ENCODE results near the gene TCF12.
"Not testable (repeated sequence)": the region's sequence is repeated elsewhere in the genome, so short reads cannot be mapped to it uniquely, and the experiment has no call there.

TCF12 gene

GRCh38 chr15:57097246-57097645 is 178.8 kb downstream of the TCF12 start:
- H3K9me2 ChIP-seq (replicated peaks; ENCODE audit: low read depth, low read length), result no peaks in the 10 kb centered on the region
- no peak overlapping the region for H3K9ac ChIP-seq (ENCODE audit: low read depth, low read length, poor library complexity, severe bottlenecking)
- no peak overlapping the region for H3K4me2 ChIP-seq (ENCODE audit: low read depth, low read length, poor library complexity, severe bottlenecking)
- no peak overlapping the region for H2AFZ ChIP-seq (ENCODE audit: low read length)
- no peak overlapping the region for H3K4me3 ChIP-seq (ENCODE audit: low read length, poor library complexity, severe bottlenecking)
- peaks cover 20% of the 10 kb centered on the region; the same call in 1 of the 2 replicates for H3K36me3 ChIP-seq (ENCODE audit: insufficient read depth, low read length)
- no peaks in the 10 kb centered on the region for H3K9me3 ChIP-seq (ENCODE audit: insufficient read depth, low read depth, low read length)
- H3F3A ChIP-seq (ENCODE audit: low read depth), result no peaks in the 10 kb centered on the region
- TF ChIP-seq CTCF (conservative IDR thresholded peaks at IDR 0.05; ENCODE audit: low read length) (no peak), EZH2phosphoT487 (IDR thresholded peaks at IDR 0.05; ENCODE audit: borderline replicate concordance) (no peak)
- no peaks in the 10 kb centered on the region for H3K27me3 ChIP-seq (ENCODE audit: insufficient read depth, low read length, poor library complexity, severe bottlenecking)
- peaks cover 10% of the 10 kb centered on the region for H3K79me2 ChIP-seq (ENCODE audit: insufficient read depth, low read length)
- H4K20me1 ChIP-seq (ENCODE audit: insufficient read depth, low read length, poor library complexity, severe bottlenecking), result no peaks in the 10 kb centered on the region
- peaks cover 9% of the 10 kb centered on the region for H3K4me1 ChIP-seq (ENCODE audit: insufficient read depth, low read length, poor library complexity, severe bottlenecking)

GRCh38 chr15:57097919-57098543 is 179.6 kb downstream of the TCF12 start:
- not testable (repeated sequence) for H4K20me1 ChIP-seq (ENCODE audit: insufficient read depth, low read length, poor library complexity, severe bottlenecking); H2AFZ ChIP-seq (ENCODE audit: low read length); H3K4me3 ChIP-seq (ENCODE audit: low read length, poor library complexity, severe bottlenecking); H3K79me2 ChIP-seq (ENCODE audit: insufficient read depth, low read length); H3K4me2 ChIP-seq (ENCODE audit: low read depth, low read length, poor library complexity, severe bottlenecking); H3K27me3 ChIP-seq (ENCODE audit: insufficient read depth, low read length, poor library complexity, severe bottlenecking); H3K9ac ChIP-seq (ENCODE audit: low read depth, low read length, poor library complexity, severe bottlenecking); H3F3A ChIP-seq (ENCODE audit: low read depth); H3K9me3 ChIP-seq (ENCODE audit: insufficient read depth, low read depth, low read length); H3K9me2 ChIP-seq (replicated peaks; ENCODE audit: low read depth, low read length); H3K4me1 ChIP-seq (ENCODE audit: insufficient read depth, low read length, poor library complexity, severe bottlenecking)
- H3K36me3 ChIP-seq (ENCODE audit: insufficient read depth, low read length), result peaks cover 15% of the 10 kb centered on the region; the same call in 1 of the 2 replicates

- Histone ChIP-seq H3K9me3 (ENCODE audit: insufficient read depth, low read depth, low read length) (no peaks in the 10 kb centered on the region), H4K20me1 (ENCODE audit: insufficient read depth, low read length, poor library complexity, severe bottlenecking) (no peaks in the 10 kb centered on the region), H3K79me2 (ENCODE audit: insufficient read depth, low read length) (peaks cover 10% of the 10 kb centered on the region), H3K9me2 (replicated peaks; ENCODE audit: low read depth, low read length) (no peaks in the 10 kb centered on the region), H3K27me3 (ENCODE audit: insufficient read depth, low read length, poor library complexity, severe bottlenecking) (no peaks in the 10 kb centered on the region), H3K4me3 (ENCODE audit: low read length, poor library complexity, severe bottlenecking) (no peak overlapping the region), H3K36me3 (ENCODE audit: insufficient read depth, low read length) (peaks cover 8% of the 10 kb centered on the region; the same call in 1 of the 2 replicates), H3K4me1 (ENCODE audit: insufficient read depth, low read length, poor library complexity, severe bottlenecking) (peaks cover 7% of the 10 kb centered on the region), H3K4me2 (ENCODE audit: low read depth, low read length, poor library complexity, severe bottlenecking) (no peak overlapping the region), H3K9ac (ENCODE audit: low read depth, low read length, poor library complexity, severe bottlenecking) (no peak overlapping the region), H2AFZ (ENCODE audit: low read length) (no peak overlapping the region), H3F3A (ENCODE audit: low read depth) (no peaks in the 10 kb centered on the region)
- TF ChIP-seq CTCF (conservative IDR thresholded peaks at IDR 0.05; ENCODE audit: low read length) (no peak), EZH2phosphoT487 (IDR thresholded peaks at IDR 0.05; ENCODE audit: borderline replicate concordance) (no peak)
Measured at GRCh38 chr15:57098896-57099295, 180.5 kb downstream of the TCF12 start.

- no peak for TF ChIP-seq CTCF (conservative IDR thresholded peaks at IDR 0.05; ENCODE audit: low read length)
- TF ChIP-seq EZH2phosphoT487 (IDR thresholded peaks at IDR 0.05; ENCODE audit: borderline replicate concordance), result no peak
- Histone ChIP-seq H3K4me1 (ENCODE audit: insufficient read depth, low read length, poor library complexity, severe bottlenecking) (no peaks in the 10 kb centered on the region), H3K4me3 (ENCODE audit: low read length, poor library complexity, severe bottlenecking) (no peak overlapping the region), H3K9me2 (replicated peaks; ENCODE audit: low read depth, low read length) (no peaks in the 10 kb centered on the region), H3K4me2 (ENCODE audit: low read depth, low read length, poor library complexity, severe bottlenecking) (no peak overlapping the region), H4K20me1 (ENCODE audit: insufficient read depth, low read length, poor library complexity, severe bottlenecking) (no peaks in the 10 kb centered on the region), H3K27me3 (ENCODE audit: insufficient read depth, low read length, poor library complexity, severe bottlenecking) (no peaks in the 10 kb centered on the region), H3K9ac (ENCODE audit: low read depth, low read length, poor library complexity, severe bottlenecking) (no peak overlapping the region), H2AFZ (ENCODE audit: low read length) (no peak overlapping the region), H3K9me3 (ENCODE audit: insufficient read depth, low read depth, low read length) (no peaks in the 10 kb centered on the region), H3F3A (ENCODE audit: low read depth) (no peaks in the 10 kb centered on the region), H3K79me2 (ENCODE audit: insufficient read depth, low read length) (peaks cover 10% of the 10 kb centered on the region), H3K36me3 (ENCODE audit: insufficient read depth, low read length) (peaks cover under 1% of the 10 kb centered on the region; the same call in 1 of the 2 replicates)
Measured at GRCh38 chr15:57100136-57100539, 181.7 kb downstream of the TCF12 start.
